Activated effector memory CD4-positive, alpha-beta T cell treated with Interleukin-2 at 50 U/mL for 16 hours (primary cell): ENCODE data around the gene TENT5C.

ENCODE experiments used
- DNase-seq: peaks from one replicate; pipeline ENCODE4 v3.0.0-alpha.2; 2020

The TENT5C gene

GRCh38 chr1:117613969-117614729 lies 8.3 kb downstream of the TENT5C start:
- DNase-seq = no peak

DNA sequence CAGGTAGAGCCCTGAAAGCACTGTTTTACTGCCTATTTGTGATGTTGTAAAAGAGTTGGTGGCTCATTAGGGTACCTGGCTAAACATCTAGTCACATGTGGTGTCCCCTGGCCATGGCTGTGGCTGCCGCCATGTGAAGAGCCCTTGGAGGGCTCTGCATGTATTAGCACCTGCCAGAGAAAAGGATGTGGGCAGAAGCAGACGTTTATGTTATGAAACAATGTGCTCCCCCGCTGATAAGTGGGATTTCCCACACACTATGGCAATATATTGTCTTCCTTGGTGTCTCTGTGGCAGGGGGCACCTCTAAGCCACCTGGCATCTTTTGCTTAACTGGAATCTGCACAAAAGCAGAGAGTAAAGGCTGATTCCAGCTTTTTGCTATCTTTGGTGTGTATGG lies 9.6 kb downstream of the TENT5C start:
- DNase-seq = no peak

- DNase-seq = no peak
Observed at GRCh38 chr1:117616356-117616755, 10.5 kb downstream of the TENT5C start.

- DNase-seq = no peak
Observed at GRCh38 chr1:117616967-117617366, 11.1 kb downstream of the TENT5C start.

- DNase-seq = no peak
Observed at GRCh38 chr1:117618450-117619122, 12.7 kb downstream of the TENT5C start.

GRCh38 chr1:117620440-117620839 lies 14.6 kb downstream of the TENT5C start:
- no peak for DNase-seq

- DNase-seq = no peak
Observed at GRCh38 chr1:117621316-117621715, 15.5 kb downstream of the TENT5C start.

- DNase-seq = no peak
Observed at GRCh38 chr1:117622726-117623125, 16.9 kb downstream of the TENT5C start.

- DNase-seq = no peak
Observed at GRCh38 chr1:117623141-117623540, 17.3 kb downstream of the TENT5C start.

- no peak for DNase-seq
Observed at GRCh38 chr1:117623698-117624097, 17.9 kb downstream of the TENT5C start.

GRCh38 chr1:117627546-117628130 lies 21.8 kb downstream of the TENT5C start:
- DNase-seq = no peak

GRCh38 chr1:117628343-117628742 lies 22.5 kb downstream of the TENT5C start:
- no peak for DNase-seq

DNA sequence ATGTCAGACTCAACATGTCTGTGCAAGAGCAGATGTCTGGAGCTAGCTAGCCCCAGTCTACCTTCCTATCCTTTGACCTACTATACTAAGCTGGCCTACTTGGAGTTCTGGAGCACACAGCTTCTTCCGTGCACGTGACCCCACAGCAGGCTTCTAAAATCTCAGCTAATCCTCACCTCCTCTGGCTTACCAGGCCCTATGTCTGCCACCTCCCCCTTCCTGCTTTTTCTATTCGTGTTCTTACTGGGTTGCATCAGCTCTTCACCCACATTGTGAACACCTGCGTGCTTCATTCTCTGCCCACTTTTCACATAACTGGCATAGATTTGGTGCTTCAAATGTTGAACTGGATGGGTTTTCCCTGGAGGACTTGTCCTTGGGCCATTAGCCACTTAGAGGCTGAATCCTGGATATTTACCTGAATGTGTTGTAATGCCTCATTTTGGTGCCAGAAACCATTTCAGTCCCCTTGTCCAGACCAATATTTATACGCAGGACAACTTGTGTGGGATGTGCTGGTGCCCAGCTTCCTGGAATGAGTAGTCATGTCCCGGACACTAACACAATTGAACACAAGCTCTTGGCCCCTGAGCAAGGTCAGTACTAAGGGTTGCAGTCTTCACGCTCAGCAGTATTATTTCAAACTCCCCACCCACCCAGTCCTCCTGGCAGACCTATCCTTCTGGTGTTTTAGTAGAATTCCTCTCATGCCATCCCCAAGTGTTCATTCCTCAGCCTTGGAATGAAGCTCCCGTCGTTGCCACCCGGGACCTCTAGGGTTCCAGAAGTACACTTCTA lies 24.0 kb downstream of the TENT5C start:
- no peak for DNase-seq

DNA sequence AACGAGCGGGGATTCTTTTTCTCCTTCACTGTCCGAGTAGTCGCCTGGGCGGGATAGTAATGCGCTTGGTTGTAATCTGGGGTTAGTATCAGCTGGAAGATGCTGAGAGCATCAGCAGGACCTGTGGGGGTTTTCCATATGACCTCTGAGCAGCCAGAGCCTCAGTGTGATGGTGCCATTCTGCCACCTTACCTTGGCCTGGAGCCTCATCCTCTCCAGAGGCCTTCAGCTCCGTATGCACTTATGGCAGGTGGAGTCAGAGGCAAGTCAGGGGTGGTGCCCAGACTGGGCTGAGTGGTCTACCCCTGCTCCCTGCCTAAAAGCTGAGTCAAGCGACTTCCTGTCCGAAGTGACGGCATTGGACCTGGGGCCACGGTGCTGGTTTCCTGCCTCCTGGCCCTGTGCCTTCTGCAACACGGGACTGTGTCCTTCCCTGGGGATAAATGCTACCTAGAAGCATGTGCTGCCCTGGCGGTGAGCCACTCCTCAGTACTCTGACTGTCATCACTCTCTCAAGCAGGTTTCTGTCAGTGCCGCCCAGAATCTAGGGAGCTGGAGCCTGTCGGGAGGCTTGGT lies 24.7 kb downstream of the TENT5C start:
- no peak for DNase-seq

DNA sequence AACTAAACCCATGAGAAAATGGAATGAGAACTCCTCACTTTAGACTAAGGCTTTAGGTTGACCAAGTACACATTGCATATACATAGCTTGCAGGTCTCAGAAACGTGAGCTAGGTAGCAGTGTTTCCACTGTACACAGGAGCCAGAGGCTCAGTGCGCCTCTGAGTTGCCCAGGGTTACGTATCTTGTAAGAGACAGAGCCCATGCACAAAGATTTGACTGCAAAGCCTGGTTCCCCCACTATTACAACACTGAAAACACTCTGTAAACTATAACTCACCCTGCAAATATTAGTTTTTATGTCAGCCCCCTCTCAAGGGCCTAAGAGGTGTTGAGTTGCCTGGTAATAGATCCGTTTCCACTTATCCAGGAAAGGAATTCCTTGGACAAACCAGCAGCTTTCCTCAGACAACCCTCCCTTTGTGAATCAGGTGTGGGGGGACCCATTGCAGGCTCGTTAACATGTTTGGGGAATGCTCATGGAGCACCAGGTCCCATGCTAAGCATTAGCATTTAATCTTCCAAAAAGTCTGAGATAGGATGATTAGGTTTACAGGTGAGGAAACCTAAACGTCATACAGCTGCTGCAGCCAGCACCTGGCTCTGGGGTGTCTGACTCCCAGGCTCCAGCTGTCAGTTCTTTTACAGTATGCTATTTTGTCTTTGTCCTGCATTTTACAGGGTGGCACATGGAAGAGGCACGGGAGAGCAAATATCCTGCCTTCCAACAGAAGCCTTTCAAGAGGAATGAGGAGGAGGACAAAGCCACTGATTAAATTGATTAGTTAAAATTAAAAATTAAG lies 25.7 kb downstream of the TENT5C start:
- DNase-seq = no peak

DNA sequence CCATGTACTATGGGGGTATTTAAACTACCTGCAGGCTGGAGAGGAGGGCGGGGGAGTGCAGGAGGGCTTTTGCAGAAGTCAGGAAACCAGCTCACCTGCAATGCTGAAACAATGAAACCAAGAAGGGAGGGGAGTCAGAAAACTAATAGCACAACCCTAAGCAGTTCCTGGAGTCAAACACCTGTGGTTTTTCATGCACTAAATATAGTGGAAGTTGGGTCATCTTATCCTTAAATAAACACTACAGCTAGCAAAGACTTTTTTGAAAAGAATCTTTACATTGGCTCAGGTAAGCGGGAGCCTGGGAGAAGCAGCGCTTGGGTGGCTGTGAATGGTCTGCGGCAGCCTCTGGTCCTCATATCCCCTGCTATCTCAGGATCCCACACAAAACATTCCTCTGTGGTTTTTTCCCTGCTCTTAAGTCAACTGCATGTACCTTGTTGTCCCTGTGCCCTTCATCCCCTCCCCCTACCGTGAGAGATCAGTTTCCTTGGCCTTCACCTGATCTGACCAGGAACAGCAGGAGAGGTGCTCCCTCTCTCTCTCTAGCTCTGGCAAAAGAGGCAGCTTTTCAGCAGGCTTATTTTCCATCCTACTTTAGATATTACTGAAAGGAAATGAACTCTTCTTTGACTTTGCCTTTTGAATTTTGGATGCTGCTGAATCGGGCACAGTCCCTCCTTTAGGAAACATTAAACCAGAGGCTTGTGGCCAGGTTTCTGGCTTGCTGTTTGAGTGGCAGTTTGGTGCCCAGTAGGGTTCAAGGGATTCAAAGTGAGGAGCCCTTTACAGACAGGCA lies 26.6 kb downstream of the TENT5C start:
- no peak for DNase-seq

DNA sequence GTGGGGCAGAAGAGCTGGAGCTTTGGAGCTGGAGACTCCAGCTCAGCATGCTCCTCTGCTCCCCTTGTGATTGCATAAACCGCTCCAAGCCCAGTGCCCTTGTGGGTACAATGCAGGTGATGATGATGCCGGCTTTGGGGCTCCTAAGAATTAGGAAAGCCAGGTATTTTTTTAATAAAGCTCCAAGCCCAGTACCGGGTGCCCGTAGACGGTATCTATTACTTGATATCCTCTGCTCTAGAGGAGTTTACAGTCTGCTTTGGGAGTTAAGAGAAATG lies 27.2 kb downstream of the TENT5C start:
- no peak for DNase-seq

DNA sequence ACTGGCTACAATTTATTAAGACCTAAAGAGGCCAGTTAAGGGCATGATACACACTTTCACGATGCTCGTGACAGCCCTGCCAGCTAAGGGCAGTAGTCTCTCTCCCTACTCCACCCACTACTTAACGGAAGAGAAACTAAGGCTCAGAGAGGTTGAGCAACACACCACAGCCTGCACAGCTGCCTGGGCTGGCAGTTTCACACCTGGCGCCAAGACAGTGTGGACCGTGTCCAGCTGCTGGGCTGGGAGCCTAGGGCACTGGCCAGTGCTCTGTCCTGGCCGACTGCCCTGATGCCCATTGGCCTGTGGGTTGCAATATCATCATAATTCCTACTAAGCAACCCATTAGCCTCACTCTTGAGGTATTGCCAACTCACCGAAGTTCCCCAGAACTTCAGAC lies 27.6 kb downstream of the TENT5C start:
- DNase-seq = no peak

- no peak for DNase-seq
Observed at GRCh38 chr1:117633936-117634335, 28.1 kb downstream of the TENT5C start.

DNA sequence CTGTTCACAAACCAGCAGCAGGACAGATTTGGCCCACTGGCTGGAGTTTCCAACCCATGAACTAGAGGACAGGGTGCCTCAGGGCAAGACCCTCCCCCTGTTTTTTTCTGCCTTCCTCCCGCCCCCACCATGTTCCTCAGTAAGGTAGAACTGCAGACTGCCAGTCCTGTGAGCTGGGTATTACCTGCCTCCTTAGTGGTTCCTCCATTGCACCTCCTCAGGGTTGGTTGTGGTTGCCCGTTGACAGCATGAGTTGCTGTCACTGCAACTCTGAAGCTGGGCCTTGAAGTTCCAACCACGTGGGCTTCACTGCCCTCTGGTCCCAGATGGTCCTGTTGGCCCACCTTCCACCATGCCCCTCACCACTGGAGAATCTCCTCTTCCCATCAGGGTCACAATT lies 28.8 kb downstream of the TENT5C start:
- DNase-seq = no peak

DNA sequence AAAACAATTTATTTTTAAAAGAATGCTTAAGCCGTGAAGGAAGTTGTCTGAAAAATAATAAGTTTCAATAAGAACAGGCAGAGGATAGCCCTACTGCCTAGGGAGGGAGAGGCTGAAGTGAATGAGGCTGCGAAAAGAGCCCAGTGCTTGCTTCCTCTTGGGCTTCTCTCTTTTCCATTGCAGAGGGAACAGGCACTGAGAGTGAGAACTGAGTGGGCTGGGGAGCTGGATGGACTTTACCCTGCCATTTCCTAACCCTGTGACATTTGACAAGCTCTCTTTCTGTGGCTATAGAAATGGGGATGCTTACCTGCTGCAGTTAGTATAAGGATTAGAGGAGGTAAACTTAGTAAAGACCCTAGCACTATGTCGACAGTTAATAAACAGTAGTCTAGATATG lies 30.0 kb downstream of the TENT5C start:
- no peak for DNase-seq
